Stomach (tissue), 4 donors: ENCODE data around the gene STPG4.

ENCODE experiments used
- CTCF ChIP-seq, 7 experiments: fragments of 450-650 bp in 4 of 7; fragments of 200-600 bp in 3 of 7; sonication (generic) in 3 of 7; IDR thresholded peaks; one replicate each; pipeline ENCODE4 v1.5.1; 2016 to 2019; ENCODE audit warnings: antibody characterized with exemption in 7 of 7, control low read depth in 2 of 7, mild to moderate bottlenecking in 1 of 7
- EP300 ChIP-seq: sonication (generic); formaldehyde crosslinking; IDR thresholded peaks from one replicate; pipeline ENCODE4 v1.6.1; 2017; ENCODE audit warnings: antibody characterized with exemption
- POLR2A ChIP-seq, 4 donors: fragments of 450-650 bp; IDR thresholded peaks; one replicate each; pipeline ENCODE4 v1.6.1; 2016; ENCODE audit warnings: antibody characterized with exemption in 4 of 4, control low read depth in 2 of 4, mild to moderate bottlenecking in 1 of 4, moderate library complexity in 1 of 4

GRCh38 chr2:47041891-47042684, 113.0 kb downstream of the STPG4 start:
- TF ChIP-seq CTCF (IDR thresholded peaks at IDR 0.05) (no peak), POLR2A (IDR thresholded peaks at IDR 0.05) (no peak), EP300 (no peak)
